Measurements from ENCODE around the gene IL26.

DNA sequence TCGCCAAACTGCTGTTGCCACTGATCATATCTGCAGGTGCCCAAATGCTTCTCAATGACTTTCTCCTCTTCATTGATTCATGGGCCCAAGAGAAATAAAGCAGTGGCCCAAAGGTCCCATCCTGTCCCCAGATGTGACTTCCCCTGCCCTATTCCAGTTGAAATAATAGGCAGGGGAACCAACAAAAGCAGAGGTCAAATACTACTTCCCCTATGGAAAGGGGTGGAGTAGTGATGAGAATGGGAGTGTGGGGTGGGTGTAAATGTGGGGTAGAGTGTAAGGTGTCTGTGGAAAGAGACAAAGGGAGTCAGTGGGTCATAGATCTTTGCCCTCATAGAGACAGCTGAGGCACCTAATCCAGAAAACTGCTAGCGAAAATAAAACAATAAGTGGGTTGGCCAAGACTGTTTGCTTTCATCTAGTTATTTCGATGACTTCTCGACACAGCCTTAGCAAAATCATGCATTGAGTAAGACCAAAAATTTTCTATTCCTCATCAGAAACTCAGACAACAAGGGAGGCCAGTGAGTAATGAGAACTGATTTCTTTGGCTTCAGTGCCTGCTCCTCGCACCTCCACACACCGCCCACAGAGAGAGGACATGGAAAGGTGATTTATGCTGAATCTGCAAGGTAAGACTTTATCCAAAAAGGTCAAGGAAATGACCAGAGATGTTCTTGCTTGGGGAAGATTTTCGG is 38.7 kb upstream of the IL26 start:
- TF ChIP-seq, protein P1, sequence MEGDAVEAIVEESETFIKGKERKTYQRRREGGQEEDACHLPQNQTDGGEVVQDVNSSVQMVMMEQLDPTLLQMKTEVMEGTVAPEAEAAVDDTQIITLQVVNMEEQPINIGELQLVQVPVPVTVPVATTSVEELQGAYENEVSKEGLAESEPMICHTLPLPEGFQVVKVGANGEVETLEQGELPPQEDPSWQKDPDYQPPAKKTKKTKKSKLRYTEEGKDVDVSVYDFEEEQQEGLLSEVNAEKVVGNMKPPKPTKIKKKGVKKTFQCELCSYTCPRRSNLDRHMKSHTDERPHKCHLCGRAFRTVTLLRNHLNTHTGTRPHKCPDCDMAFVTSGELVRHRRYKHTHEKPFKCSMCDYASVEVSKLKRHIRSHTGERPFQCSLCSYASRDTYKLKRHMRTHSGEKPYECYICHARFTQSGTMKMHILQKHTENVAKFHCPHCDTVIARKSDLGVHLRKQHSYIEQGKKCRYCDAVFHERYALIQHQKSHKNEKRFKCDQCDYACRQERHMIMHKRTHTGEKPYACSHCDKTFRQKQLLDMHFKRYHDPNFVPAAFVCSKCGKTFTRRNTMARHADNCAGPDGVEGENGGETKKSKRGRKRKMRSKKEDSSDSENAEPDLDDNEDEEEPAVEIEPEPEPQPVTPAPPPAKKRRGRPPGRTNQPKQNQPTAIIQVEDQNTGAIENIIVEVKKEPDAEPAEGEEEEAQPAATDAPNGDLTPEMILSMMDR (IDR thresholded peaks at IDR 0.05): no peak
- TF ChIP-seq POLR2AphosphoS5 (IDR thresholded peaks at IDR 0.05; ENCODE audit: insufficient read depth in 1 of 2, low read depth in 1 of 2): no peak

All from vagina (tissue), 2 donors.